CD4-positive, alpha-beta T cell treated with Interleukin-21 for 1 hour (primary cell): Measurements from ENCODE around the gene FNDC11.

Experiments used
- DNase-seq: peaks from one replicate; pipeline ENCODE4 v3.0.0-alpha.2; 2020

Gene FNDC11

GRCh38 chr20:63525971-63526370 lies 28.0 kb upstream of the FNDC11 start:
- no peak for DNase-seq

GRCh38 chr20:63527184-63527583 lies 26.8 kb upstream of the FNDC11 start:
- DNase-seq, result no peak

GRCh38 chr20:63529180-63529860 lies 24.6 kb upstream of the FNDC11 start:
- DNase-seq, result no peak

GRCh38 chr20:63529861-63530787 lies 23.8 kb upstream of the FNDC11 start:
- no peak for DNase-seq

GRCh38 chr20:63530788-63531160 lies 23.2 kb upstream of the FNDC11 start:
- no peak for DNase-seq

- no peak for DNase-seq
Measured at GRCh38 chr20:63531686-63532448, 22.1 kb upstream of the FNDC11 start.

GRCh38 chr20:63532449-63532971 lies 21.4 kb upstream of the FNDC11 start:
- no peak for DNase-seq

- no peak for DNase-seq
Measured at GRCh38 chr20:63533388-63533787, 20.6 kb upstream of the FNDC11 start.

GRCh38 chr20:63533871-63534393 lies 20.0 kb upstream of the FNDC11 start:
- no peak for DNase-seq

- no peak for DNase-seq
Measured at GRCh38 chr20:63534427-63534830, 19.5 kb upstream of the FNDC11 start.

GRCh38 chr20:63534831-63535651 lies 18.9 kb upstream of the FNDC11 start:
- DNase-seq, result no peak

GRCh38 chr20:63536241-63536977 lies 17.6 kb upstream of the FNDC11 start:
- DNase-seq, result no peak

- DNase-seq, result peak; percentile 24
Measured at GRCh38 chr20:63536997-63537524, 16.9 kb upstream of the FNDC11 start, which contains the start of gene PTK6. Gene PTK6, minus strand, starts transcription at chr20:63537376. Its CDS starts 62 bp downstream, at chr20:63537314.

- peak; percentile 97 for DNase-seq
Measured at GRCh38 chr20:63537525-63538203, 16.3 kb upstream of the FNDC11 start.

GRCh38 chr20:63538204-63539091 lies 15.5 kb upstream of the FNDC11 start:
- peak; percentile 71 for DNase-seq

GRCh38 chr20:63539092-63539430 lies 14.9 kb upstream of the FNDC11 start:
- DNase-seq, result no peak

- no peak for DNase-seq
Measured at GRCh38 chr20:63539441-63540370, 14.3 kb upstream of the FNDC11 start.
